Activated CD8-positive, alpha-beta memory T cell treated with anti-CD3 and anti-CD28 coated beads, Interleukin-2, amount 50 U/mL, for 4 hours (primary cell): Measurements from ENCODE around the gene REXO4.
"Not testable (repeated sequence)": the region's sequence is repeated elsewhere in the genome, so short reads cannot be mapped to it uniquely, and the experiment has no call there.

Source experiments
- DNase-seq: peaks from one replicate; pipeline ENCODE4 v3.0.0-alpha.2; 2020

REXO4 gene

DNA sequence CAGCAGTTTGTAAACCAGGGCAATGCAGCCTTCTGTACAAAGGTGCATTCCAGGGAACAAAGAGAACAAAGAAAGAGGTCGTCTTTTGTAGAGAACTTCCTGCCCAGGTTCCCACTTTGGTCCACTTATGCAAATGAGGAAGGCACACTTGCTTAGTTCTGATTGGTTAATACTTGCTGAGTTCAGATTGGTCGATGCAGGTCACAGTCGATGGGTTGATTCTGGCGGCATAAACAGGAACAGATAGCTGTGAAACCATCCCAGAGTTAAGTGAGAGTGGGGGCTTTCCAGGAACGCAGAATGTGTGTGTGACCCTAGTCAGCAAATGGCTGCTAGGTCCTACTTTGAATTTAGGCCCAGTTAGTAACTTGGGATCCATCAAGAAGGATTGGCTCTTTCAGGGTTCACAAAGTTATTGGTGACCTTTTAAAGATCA lies 2.6 kb upstream of the REXO4 start:
- no peak for DNase-seq

DNA sequence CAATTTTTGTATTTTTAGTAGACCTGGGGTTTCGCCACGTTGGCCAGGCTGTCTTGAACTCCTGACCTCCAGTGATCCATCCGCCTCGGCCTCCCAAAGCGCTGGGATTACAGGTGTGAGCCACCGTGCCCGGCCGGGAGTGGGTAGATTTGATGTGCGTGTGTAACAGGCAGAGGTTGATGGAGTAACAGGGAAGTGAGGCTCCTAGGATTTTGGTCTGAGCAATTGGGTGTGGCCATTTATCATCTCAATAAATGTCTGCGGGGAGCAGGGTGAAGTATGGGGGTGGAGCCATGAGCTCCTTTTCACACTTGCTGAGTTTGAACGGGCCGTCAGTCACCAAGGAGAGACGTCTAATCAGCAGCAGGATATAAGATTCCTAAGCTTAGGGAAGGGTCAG lies 1.2 kb upstream of the REXO4 start:
- no peak for DNase-seq

DNA sequence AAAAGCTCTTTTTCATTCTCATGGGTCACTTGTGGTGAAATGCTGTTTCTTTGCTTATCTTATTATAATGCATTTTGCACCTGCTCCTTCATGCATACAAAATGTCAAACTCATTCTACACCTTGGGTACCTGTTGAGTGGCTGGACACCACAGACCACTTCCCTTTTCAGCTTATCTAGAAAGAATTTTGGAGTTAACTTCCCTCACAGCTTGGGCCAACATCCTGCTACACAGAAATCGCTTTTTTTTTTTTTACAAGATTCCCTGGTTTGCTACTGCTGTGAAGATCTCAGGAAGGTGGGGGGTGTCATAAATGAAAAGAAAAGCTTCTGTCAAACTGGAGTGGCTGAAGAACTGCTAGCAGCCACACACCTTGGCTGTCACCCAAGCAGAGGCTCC lies 2.6 kb downstream of the REXO4 start:
- no peak for DNase-seq

DNA sequence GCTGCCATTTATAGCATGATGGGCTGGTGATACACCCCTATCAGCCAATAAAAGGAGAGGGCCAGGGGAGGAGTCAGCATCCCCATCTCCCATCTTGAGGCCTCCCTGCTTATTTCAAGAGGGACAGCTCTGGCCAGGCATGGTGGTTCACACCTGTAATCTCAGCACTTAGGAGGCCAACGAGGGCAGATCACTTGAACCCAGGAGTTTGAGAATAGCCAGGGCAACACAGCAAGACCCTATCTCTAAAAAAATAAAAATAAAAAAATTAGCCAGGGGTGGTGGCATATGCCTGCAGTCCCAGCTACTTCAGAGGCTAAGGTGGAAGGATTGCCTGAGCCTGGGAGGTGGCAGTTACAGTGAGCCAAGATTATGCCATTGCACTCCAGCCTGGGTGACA lies 9.8 kb downstream of the REXO4 start:
- no peak for DNase-seq

DNA sequence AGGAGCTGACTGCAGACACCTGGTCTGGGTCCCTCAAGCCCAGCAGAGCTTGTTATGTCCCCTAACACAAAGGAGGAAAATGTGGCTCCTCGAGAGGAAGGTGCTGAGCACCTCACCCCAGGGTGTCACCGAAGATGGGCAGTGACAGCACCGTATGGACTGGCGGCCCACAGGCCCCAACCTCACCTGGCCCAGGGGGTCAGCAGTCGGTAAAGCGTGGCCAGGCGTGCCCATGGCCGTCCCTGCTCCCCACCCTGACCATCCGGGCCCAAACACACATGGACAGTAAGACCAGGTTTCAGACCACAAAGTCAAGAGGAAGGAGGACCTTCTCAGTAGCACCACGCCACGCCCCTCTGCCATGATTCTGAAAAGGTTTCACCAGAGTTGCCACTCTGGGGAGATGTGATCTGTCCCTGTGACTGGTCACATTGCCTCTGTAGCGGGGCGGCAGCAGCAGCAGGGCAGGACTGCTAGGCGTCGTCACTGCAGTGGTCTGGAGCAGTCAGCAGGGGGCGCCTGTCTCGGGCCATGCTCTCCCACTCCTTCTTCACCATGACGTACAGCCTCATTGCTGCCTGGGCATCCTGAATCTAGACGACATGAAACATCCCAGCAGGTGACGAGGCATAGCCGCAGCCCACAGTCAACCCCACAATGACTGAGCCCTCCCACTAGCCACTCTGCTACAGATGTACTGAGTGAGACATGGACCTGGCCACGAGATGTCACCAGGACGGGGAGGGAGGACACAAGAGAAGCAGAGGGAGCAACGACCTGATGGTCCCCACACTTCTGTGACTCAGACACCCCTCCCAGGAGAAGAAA lies 11.1 kb downstream of the REXO4 start:
- peak; percentile 82 for DNase-seq

DNA sequence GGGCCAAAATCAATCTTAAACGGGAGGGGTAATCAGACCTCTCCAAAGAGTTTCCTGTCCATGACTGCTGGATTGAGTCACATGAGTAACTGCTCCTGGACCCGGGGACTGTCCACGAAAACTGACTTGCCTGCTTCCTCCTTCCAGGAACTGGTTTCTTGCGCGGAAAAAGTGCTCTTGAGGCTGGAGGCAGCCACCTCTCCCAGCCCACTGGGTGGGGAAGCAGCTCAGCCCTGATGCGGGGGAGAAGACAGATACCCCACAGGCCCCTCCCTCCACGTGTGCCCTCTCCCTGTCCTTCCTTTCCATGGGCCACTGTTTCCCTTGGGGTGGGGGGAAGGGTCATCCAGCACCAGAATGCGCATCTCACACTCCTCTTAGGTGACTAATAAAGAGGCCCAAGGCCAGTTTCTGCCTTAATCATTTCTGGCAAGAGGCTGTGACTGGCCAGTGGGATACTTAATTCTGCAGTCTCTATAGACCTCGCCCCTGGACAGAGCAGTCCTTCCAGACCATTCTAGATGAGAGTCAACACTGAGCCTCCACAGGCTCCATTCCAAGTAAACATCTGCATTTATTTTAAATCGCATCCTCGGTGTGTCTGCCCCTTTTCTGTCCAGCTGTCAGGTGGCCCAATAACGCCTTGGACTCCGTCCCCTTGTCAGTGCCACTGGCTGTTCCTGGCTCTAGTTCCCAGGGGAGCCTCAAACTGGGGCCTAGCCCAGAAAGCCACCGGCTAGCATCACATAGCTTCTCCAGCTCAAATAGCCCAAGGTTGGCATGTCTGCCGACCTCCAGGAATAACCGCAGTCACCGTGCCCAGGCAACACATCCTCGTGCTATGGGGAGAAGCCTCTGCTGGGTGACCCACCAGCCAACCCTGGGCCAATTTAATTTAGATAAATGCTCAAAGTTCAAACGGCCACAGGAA lies 12.0 kb downstream of the REXO4 start:
- no peak for DNase-seq

DNA sequence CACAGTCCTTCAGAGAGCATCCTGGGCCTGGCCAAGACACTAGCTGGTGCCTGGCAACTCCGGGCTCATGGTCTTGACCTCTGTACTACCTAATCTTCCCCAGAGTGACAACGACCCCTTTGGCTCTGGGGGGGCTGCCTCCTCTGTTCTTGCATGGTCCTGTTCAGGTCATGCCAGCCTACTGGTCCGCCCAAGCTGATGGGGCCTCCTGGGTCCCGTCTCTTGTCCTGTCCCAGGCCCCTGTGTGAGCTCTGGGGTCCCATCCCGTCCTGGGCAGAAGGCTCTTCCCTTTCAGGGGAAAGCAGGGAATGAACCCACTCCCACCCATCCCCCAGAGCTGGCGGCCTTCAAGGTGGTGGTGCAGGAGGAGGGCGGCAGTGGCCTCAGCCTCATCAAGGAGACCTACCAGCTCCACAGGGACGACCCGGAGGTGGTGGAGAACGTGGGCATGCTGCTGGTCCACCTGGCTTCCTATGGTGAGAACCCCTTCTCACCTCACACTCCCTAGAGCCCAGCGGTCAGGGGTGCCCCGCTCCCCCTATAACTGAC lies 13.3 kb downstream of the REXO4 start:
- DNase-seq = no peak

DNA sequence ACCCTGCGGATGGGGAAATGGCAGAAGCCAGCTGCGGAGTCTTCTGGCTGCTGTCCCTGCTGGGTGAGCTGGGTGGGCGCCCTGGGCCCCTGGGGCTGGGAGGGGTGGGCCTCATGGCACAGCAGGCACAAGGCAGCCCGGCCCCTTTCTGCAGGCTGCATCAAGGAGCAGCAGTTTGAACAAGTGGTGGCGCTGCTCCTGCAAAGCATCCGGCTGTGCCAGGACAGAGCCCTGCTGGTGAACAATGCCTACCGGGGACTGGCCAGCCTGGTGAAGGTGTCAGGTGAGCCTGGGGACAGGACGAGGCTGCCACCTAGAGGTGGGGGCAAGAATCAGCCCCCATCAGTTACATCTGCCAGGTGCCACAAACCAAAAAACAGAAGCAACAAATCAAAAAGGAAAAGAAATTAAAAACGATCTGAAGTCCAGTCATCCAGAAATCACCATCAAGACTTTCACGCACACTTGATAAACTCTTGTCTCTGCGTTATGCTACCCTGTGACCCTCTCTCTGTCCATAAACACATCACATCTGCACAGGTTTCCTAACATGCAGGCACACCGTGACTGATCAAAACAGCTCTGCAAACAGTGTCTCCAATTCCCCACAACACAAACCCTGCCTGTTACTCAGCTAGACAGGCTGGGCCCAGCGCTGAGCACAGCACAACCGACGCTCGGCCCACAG lies 13.9 kb downstream of the REXO4 start:
- DNase-seq = peak; percentile 68

DNA sequence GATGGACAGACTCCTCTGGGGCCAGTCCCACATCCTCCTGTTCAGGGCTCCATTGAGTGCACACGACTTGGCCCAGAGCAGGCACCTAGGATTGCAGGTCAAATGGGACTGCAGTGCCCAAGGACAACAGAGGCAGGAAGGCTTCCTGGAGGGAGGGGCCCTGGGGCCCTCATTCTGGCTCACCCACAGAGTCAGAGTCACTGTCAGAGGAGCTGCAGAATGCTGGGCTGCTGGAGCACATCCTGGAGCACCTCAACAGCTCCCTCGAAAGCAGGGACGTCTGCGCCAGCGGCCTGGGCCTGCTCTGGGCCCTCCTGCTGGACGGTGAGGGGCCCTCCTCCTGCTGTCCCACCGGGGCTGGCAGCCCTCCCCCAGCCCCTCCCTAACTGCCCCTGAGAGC lies 15.1 kb downstream of the REXO4 start:
- no peak for DNase-seq

DNA sequence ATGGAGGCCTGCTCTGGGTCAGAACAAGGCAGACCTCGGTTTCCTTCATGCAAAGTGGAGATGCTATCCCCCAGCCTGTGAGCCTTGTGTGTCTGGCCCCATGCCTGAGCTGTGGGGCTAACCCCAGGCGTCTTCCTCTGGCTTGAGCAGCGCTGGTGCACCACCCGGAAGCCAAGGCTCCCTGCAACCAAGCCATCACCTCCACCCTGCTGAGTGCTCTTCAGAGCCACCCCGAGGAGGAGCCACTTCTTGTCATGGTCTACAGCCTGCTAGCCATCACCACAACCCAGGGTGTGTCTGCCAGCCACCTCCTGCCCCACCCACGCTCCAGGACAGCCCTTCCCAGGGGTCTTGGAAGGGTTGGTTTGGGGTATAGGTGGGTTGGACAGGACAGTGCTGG lies 16.2 kb downstream of the REXO4 start:
- DNase-seq = no peak

DNA sequence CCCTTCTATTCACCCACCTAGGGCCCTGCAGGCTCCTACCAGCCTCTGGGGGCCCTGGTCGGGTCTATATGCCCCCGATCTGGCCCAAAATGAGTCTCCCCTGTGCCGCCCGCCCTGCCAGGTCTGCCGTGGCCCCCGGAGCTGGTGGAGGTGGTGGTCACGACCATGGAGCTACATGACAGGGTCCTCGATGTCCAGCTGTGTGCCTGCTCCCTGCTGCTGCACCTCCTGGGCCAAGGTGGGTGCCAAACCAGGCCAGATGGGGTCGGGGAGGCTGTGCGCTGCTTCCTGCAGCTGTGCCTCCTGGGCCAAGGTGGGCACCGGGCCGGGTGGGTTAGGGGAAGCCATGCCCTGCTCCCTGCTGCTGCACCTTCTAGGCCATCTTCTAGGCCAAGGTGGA lies 17.5 kb downstream of the REXO4 start:
- DNase-seq = no peak

DNA sequence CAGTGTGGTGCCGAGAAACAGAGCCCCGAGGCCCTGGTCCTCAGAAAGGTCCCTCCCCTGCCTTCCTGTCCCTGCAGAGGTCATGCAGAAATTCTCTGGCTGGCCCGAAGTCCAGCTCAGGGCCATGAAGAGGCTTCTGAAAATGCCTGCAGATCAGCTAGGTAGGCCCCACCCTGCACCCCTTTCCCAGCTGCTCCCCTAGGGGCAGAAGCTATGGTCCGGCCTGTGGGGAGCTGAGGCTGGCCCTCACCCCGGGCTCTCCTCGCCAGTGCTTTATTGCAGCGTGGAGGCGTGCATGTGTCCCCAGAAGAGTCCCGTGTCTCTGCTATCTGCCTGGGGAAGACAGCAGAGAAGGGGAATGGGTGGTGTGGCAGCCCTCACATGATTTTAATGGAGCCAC lies 19.9 kb downstream of the REXO4 start:
- no peak for DNase-seq

DNA sequence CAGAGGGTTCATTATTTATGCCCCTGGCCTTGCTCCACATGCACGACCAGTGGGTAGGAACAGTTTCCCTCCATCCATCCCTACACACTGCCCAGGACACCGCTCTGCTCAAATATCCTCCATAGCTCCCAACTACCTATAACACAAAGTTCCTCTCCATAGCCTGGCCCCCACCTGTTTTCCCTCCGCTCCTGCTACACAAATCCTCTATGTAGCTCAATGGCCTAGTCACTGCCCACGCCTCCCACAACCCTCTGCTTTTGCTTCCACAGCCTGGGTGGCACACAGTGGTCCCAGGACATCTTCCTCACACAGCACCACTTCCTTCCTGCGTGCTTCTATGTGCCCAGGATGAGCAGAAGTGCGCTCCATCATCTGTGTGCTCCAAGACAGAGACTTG lies 20.4 kb downstream of the REXO4 start:
- no peak for DNase-seq

DNA sequence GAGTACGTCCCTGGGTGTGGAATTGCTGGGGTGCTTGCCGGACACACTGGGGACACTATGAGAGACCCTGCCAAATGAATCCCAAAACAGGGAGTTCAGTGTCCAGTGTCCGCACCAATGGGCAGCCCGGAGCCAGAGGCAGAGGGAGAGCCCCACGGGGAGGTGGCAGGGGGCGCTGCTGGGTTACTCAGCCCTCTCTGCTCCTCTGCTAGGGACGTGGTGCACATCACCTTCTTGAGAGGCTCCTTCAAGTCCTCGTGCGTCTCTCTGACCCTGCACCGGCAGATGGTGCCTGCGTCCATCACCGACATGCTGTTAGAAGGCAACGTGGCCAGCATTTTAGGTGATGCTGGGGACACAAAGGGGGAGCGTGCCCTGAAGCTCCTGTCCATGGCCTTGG lies 20.9 kb downstream of the REXO4 start:
- no peak for DNase-seq

DNA sequence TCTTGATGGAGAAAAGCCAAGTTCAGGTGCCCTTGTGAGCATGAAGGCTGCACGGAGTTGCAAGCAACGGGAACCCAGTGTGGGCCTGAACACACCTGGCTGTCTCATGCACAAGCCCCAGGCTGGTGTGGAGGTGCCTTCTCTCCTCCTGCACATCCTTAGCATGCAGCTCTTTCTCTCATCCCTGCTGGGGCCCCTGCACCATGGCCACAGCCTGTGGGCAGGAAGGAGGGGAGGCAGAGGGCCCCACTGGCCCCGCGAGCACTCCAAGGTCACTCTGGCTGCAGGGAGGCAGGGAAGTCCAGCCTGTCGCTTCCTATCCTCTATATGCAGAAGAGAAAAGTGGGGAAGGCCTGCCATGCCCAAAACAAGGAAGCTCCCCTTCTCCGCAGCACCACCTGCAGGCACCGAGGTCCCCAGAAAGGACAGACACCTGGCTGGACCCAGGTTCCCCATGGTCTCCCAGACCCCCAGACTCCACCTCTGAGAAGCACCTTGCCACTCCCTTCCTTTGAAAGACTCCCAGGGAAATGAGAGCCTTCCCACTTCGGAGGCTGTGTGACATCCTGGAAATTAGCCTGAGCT lies 23.0 kb downstream of the REXO4 start:
- no peak for DNase-seq

DNA sequence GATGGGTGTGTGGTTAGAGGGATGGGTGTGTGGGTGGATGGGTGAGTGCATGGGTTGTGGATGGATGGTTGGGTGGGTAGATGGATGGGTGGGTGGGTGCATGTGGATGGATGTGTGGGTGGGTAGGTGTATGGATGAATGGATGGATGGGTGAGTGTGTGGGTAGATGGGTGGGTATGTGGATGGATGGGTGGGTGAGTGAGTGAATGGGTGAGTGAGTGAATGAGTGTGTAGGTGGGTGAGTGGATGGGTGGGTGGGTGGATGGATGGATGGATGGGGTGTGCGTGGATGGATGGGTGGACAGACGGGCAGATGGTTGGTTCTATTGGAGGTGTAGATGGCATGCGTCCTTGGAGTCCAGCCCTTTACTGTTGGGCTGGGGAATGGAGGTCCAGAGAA lies 24.4 kb downstream of the REXO4 start:
- no peak for DNase-seq

DNA sequence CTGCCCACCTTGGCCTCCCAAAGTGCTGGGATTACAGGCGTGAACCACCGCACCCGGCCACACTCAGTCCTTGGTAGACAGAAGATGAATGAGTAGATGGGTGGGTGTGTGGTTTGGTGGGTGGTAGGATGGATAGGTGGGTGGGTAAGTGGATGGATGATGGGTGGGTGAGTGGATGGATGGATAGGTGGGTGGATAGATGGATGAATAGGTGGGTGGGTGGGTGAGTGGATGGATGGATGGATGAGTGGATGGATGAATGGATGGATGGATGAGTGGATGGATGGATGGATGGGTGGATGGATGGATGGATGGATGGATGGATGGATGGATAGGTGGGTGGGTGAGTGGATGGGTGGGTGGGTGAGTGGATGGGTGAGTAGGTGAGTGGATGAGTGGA lies 25.5 kb downstream of the REXO4 start:
- not testable (repeated sequence) for DNase-seq

DNA sequence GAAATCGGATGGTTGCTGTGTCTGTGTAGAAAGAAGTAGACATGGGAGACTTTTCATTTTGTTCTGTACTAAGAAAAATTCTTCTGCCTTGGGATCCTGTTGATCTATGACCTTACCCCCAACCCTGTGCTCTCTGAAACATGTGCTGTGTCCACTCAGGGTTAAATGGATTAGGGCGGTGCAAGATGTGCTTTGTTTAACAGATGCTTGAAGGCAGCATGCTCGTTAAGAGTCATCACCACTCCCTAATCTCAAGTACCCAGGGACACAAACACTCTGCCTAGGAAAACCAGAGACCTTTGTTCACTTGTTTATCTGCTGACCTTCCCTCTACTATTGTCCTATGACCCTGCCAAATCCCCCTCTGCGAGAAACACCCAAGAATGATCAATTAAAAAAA lies 26.4 kb downstream of the REXO4 start:
- DNase-seq = not testable (repeated sequence)

DNA sequence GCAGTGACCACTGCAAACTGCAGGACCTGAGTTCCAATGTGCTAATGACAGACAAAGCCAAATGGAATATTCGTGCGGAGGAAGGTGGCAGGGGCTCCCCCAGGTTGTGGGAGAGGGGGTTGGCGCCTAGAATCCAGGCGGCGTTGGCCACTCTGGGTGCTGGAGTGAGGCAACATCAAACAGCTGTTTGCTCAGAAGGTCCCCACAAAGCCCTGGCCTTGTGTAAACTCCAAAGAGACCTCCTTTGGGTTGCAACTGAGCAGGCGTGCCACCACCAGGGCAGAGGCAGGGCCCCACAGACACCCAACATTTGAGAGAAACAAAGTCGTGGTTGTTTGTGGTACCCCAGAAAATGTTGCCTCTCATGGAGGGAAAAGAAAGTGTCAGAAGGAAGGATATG lies 27.1 kb downstream of the REXO4 start:
- no peak for DNase-seq

DNA sequence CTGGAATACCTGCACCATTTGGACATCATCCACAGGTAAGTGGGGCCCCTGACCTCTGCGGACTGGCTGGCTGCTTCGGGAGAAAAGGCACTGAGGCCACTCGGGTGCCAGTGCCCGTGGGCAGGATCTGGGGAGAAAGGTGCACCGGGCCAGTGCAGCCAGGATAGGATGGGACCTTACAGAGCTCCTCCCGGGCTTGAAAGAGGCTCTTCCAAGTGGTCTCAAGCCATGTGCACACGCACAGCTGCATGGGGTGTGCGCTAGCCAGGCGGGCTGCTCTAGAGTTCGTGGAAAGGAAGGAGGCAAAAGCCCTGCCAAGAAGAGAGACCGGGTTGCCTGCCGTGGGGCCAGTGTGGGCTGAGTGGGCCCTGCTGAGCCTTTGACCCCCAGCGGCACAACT lies 28.2 kb downstream of the REXO4 start:
- no peak for DNase-seq

DNA sequence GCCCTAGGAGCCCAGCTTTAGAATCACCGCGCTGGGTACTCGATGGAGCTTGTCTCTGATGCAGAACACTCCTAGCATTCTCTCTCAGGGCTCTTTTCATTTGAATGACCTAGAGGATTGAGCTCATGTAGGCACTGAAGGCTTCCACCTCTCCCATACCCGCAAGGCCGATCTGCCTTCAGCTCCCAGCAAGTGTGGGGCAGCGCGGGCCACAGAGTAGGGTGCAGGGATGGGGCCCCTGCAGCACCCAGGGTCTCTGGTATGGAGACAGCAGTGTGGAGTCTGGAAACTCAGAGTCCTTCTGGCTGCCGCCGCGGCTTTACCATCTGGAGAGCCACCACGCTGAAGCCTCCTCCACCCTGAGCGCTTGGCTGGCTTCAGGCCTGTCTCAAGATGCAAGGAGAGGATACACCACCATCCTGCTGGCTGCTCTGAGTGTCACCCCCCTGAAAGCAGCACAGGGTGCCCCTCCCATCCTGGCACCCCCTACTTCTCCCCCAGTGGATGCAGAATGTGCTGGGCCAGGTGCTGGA lies 28.7 kb downstream of the REXO4 start:
- no peak for DNase-seq

DNA sequence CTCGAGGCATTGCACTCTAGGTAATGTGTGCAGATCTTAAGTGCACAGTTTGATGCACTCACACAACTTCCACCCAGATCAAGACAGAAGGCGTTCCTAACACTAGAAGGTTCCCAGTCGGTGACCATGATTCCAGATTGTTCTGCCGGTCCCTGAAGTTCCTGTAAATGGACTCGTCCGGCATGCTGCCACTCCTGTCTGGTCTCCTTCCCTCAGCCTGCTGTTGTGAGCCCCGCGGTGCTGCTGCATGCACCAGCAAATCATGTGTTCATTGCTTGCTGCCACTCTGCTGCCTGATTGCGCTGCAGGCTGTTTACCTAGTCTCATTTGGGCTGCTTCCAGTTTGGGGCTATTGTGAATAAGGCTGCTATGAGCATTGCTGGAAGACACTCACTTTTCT lies 30.1 kb downstream of the REXO4 start:
- DNase-seq = no peak

DNA sequence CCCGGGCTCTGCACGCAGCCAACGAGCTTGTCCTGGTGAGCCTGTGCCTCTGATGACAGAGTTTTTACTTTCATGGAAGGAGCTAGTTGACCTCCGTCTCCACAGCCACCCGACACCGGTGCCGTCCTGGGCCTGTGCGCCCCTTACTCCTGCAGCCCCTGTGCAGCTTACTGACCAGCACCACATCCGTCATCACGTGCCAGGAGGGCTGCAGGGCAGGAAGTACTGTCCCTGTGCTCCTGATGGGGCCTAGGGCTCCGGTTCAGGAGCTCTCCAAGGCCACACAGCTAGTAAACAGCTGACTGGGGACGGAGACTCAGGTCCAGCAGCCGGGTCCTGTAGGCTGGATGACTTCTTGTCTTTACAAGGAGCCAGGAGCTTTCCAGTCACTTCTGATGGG lies 31.5 kb downstream of the REXO4 start:
- no peak for DNase-seq
